ENCODE results near the gene USP5.
"Not testable (repeated sequence)": the region's sequence is repeated elsewhere in the genome, so short reads cannot be mapped to it uniquely, and the experiment has no call there.

GRCh38 chr12:6879824-6880223 lies 27.9 kb downstream of the USP5 start:
- not testable (repeated sequence) for TF ChIP-seq CTCF (IDR thresholded peaks at IDR 0.05; ENCODE audit: insufficient read depth, low read depth, low read length); EZH2 (IDR thresholded peaks at IDR 0.05; ENCODE audit: insufficient read depth, low read length)

Data from astrocyte (in vitro differentiated cells and primary cell).